C4-2B (cell line): ENCODE data around the gene ATP5PO.

ENCODE experiments used
- ZFX ChIP-seq: fragments of 450-650 bp; IDR thresholded peaks from 2 replicates; pipeline ENCODE4 v1.6.1; 2017
- TF ChIP-seq, protein P1 (sequence below): fragments of 450-650 bp; conservative IDR thresholded peaks from 2 replicates; pipeline ENCODE4 v1.5.1; 2017; ENCODE audit warnings: mild to moderate bottlenecking

DNA sequence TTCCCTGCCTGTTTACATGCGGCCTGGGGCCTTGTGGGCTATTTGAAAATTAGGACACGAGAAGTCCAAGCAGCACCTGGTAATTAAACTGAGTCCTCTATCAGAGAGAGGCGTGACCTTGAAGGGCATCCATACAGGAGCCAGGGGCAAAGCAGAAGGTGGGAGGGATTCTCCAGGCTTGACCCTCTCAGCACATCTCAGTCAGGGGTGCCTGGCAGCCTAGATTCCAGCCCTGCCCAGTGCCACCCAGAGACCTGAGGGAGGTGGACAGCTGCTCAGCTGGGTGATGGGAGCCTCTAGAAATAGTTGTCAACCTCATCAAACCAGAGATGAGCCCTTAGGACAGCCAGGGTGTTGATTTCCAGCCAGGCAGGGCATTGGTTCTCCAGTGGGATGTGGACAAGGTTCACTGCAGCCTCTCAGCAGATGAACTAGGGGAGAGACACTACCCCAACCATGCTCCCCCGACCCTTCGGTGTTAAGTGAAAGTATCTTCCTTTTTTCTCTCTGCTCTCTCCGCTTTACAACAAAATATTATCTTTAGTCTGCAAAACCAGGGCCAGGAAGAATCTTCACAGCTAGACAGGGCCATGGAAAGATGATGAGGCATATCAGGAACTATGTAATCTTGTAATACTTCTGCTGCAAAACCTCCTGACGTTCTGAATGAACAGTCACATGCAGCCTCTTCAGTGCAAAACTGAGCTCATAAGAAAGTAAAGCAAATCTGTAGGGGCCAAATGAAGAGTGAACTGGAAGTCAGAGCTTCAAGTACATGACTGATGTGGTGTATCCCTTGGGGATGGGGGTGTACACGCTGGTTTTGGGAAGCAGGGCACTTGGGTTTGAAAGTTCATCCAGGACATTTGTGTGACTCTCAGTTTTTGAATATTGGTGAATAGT lies 35.9 kb upstream of the ATP5PO start:
- TF ChIP-seq, protein P1, sequence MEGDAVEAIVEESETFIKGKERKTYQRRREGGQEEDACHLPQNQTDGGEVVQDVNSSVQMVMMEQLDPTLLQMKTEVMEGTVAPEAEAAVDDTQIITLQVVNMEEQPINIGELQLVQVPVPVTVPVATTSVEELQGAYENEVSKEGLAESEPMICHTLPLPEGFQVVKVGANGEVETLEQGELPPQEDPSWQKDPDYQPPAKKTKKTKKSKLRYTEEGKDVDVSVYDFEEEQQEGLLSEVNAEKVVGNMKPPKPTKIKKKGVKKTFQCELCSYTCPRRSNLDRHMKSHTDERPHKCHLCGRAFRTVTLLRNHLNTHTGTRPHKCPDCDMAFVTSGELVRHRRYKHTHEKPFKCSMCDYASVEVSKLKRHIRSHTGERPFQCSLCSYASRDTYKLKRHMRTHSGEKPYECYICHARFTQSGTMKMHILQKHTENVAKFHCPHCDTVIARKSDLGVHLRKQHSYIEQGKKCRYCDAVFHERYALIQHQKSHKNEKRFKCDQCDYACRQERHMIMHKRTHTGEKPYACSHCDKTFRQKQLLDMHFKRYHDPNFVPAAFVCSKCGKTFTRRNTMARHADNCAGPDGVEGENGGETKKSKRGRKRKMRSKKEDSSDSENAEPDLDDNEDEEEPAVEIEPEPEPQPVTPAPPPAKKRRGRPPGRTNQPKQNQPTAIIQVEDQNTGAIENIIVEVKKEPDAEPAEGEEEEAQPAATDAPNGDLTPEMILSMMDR, result no peak
- no peak for TF ChIP-seq ZFX
